Breast epithelium (tissue), 4 donors: ENCODE measurements around the gene INPP5K. TPM values are rescaled to one million over a fixed set of nuclear protein-coding genes. Genes with fewer than 3 reads are reported as not detected.

ENCODE experiments used
- DNase-seq, 2 donors: peaks; one replicate each; pipeline ENCODE4 v3.0.0-alpha.2; 2019; ENCODE audit warnings: low spot score in 2 of 2
- H3K27ac ChIP-seq, 2 donors: fragments of 200-600 bp; sonication (generic) in 1 of 2; one replicate each; pipeline ENCODE4 v1.5.1; 2016 to 2019; ENCODE audit warnings: mild to moderate bottlenecking in 1 of 2
- H3K27me3 ChIP-seq, 2 donors: fragments of 200-600 bp; sonication (generic) in 1 of 2; one replicate each; pipeline versions ENCODE4 v1.5.1 to v1.6.0; 2017 to 2019; ENCODE audit warnings: control low read depth in 1 of 2, mild to moderate bottlenecking in 1 of 2
- H3K36me3 ChIP-seq: fragments of 200-600 bp; one replicate; pipeline ENCODE4 v1.5.1; 2019
- H3K4me1 ChIP-seq, 2 donors: fragments of 200-600 bp; sonication (generic); one replicate each; pipeline ENCODE4 v1.5.1; 2016 to 2019; ENCODE audit warnings: control low read depth in 1 of 2
- H3K4me3 ChIP-seq, 3 donors: fragments of 200-600 bp; sonication (generic); 1 replicate in 2 of 3; 2 replicates in 1 of 3; pipeline ENCODE4 v1.5.1; 2016 to 2019; ENCODE audit warnings: mild to moderate bottlenecking in 3 of 3, moderate library complexity in 2 of 3
- H3K9me3 ChIP-seq, 2 donors: fragments of 200-600 bp; sonication (generic) in 1 of 2; one replicate each; pipeline ENCODE4 v1.5.1; 2016 to 2019; ENCODE audit warnings: control low read depth in 1 of 2
- CTCF ChIP-seq, 3 donors: fragments of 450-650 bp; IDR thresholded peaks; one replicate each; pipeline ENCODE4 v1.5.1; 2016 to 2017; ENCODE audit warnings: antibody characterized with exemption in 3 of 3, mild to moderate bottlenecking in 3 of 3, moderate library complexity in 3 of 3
- POLR2A ChIP-seq: fragments of 450-650 bp; IDR thresholded peaks from one replicate; pipeline ENCODE4 v1.6.1; 2016; ENCODE audit warnings: antibody characterized with exemption, mild to moderate bottlenecking, moderate library complexity
- POLR2AphosphoS5 ChIP-seq, 3 donors: sonication (generic); formaldehyde crosslinking; IDR thresholded peaks; one replicate each; pipeline ENCODE4 v1.6.1; 2017; ENCODE audit warnings: antibody characterized with exemption in 3 of 3
- intact Hi-C: fragments of 100-400 bp; cut with DNase I; formaldehyde crosslinking; loops from one replicate; pipeline ENCODE4 v1.15.1; 2023; ENCODE audit warnings: low total_unique reads
- total RNA-seq, 3 donors: library from RNA; depleted of rRNA; stranded (reverse); fragments of >200 nt; gene quantifications; one replicate each; pipeline ENCODE4 v1.1.0, GENCODE V29; 2016

The INPP5K gene
- total RNA-seq, 3 donors from 2014 or later, result 75.2 to 177 (median 88.8) TPM

DNA sequence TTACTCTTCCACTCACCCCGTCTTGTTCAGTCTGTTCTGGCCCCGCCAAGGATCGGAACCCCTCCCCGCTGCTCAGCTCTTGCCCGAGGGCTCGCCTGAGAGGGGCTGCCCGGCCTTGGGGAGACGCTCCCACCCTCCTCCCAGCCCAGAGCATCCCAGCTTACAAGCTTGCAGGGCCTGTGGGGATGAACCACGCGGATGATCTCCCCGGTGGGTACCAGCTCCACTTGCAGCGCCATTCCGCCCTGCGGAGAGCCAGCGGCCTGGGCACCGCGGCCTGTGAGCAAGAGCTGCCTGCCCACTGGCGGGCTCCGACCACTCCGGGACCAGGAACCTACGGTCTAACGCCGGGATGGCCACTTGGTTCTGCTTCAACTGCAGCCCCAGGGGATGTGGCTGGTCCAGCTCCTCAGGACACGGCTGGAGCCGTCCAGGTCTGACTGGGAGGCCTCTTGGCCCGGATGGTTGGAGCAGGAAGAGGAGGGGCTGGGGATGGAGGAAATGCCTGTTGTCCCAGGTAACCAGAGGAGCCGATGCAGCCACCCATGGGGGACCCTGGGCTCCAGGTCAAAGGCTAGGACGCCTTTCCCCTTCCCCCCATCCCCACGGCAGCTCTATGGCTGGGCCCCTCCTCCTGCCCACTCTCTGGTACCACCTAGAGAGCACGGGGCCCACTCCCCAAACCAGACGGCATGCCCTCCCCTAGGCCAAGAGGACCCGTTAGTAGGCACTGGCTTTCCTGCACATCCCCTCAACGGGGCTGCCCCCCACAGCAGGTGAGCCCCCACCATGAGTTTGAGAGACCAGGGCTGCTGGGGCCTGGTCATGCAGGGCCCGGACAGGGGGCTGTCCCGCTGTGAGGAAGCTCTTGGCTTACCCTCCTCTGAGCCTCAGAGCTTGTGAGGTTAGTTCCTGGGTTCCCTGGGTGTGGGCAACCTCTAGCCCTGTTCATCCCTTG is 23.9 kb downstream of the INPP5K start, which contains the start of gene MYO1C:
Gene MYO1C (minus strand): TSS at position 438 of the 958 bp plus-strand sequence. CDS start 199 bp downstream, at position 239.
- no peaks in the 10 kb centered on the region for H3K9me3 ChIP-seq
- TF ChIP-seq POLR2AphosphoS5 (IDR thresholded peaks at IDR 0.05) (no peak), POLR2A (peak; percentile 1)
- intact Hi-C loops, result no loop called here
- no peaks in the 10 kb centered on the region for H3K36me3 ChIP-seq
- no peak for DNase-seq
- peak within 1 kb of the TSS; percentile 67 to 83 (median 76) for H3K4me3 ChIP-seq
- peaks cover 12 to 17% of the 10 kb centered on the region in 2 donors for H3K4me1 ChIP-seq
- H3K27me3 ChIP-seq, result no peaks in the 10 kb centered on the region
- H3K27ac ChIP-seq, result peak within 1 kb of the TSS; percentile 90 to 96

DNA sequence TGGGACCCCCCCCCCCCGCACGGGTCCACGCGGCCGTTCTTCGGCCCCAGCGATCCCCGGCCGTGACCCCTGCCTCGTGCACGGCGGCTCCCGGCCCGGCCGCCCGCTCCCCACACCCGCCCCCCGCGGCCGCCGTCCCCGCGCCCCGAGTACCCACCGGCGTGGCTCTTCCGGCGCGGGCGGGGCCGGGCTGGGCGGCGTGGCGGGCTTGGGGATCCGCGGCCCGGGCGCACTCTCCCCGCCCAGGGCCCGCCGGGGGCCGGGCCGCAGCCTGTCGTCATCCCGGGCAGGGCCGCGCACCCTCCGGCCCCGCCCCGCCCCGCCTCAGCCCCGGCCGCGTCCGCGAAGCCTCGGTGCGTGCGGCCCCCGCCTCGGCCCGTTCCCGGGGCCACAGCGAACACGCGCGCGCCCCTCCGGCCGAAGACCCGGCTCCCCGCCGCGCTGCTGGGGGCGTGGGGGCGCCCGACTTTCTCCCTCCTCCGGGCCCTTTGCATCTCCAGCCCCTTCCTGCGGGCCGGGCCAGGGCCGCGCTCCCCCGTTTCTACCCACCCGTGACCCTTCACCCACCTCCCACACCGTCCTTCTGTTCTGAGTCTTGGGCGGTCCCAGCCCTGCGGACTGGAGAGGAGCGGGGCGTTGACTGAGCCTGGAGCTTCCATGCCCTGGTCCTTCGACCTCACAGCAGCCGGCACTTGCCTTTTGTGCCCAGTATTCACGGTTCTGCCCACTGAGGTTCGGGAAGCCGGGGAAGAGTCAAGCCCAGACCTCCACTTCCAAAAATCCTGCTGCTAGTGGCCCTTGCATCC is 24.8 kb downstream of the INPP5K start:
- intact Hi-C loops, result no loop called here
- TF ChIP-seq CTCF (IDR thresholded peaks at IDR 0.05), result no peak
- TF ChIP-seq POLR2AphosphoS5 (IDR thresholded peaks at IDR 0.05), result no peak
- TF ChIP-seq POLR2A, result peak; percentile 9
- DNase-seq, result peak in 1 of 2 donors; percentile 37

GRCh38 chr17:1490643-1491442 is 25.6 kb downstream of the INPP5K start:
- intact Hi-C loops, result no loop called here
- H3K27me3 ChIP-seq, result no peaks in the 10 kb centered on the region
- peak overlapping the region; percentile 90 to 96 for H3K27ac ChIP-seq
- H3K4me3 ChIP-seq, result peak overlapping the region; percentile 67 to 83 (median 76)
- H3K4me1 ChIP-seq, result peaks cover 19 to 21% of the 10 kb centered on the region in 2 donors
- DNase-seq, result no peak
- no peaks in the 10 kb centered on the region for H3K36me3 ChIP-seq
- TF ChIP-seq CTCF (IDR thresholded peaks at IDR 0.05), result no peak
- peak; percentile 42 to 61 (median 46) for TF ChIP-seq POLR2AphosphoS5 (IDR thresholded peaks at IDR 0.05)
- TF ChIP-seq POLR2A, result peak; percentile 44
- H3K9me3 ChIP-seq, result no peaks in the 10 kb centered on the region

More for the DNA sequence above, 24.8 kb downstream of the INPP5K start:
- no peaks in the 10 kb centered on the region for H3K36me3 ChIP-seq
- no peaks in the 10 kb centered on the region for H3K9me3 ChIP-seq
- no peaks in the 10 kb centered on the region for H3K27me3 ChIP-seq
- peak overlapping the region; percentile 90 to 96 for H3K27ac ChIP-seq
- H3K4me3 ChIP-seq, result peak overlapping the region; percentile 67 to 83 (median 76)
- peaks cover 19 to 21% of the 10 kb centered on the region in 2 donors for H3K4me1 ChIP-seq

GRCh38 chr17:1488826-1489270 is 27.6 kb downstream of the INPP5K start:
- intact Hi-C loops, result no loop called here
- no peaks in the 10 kb centered on the region for H3K27me3 ChIP-seq
- peak overlapping the region; percentile 96 to 97 for H3K27ac ChIP-seq
- TF ChIP-seq CTCF (IDR thresholded peaks at IDR 0.05), result no peak
- TF ChIP-seq POLR2AphosphoS5 (IDR thresholded peaks at IDR 0.05), result no peak
- no peak for TF ChIP-seq POLR2A
- H3K4me3 ChIP-seq, result peak overlapping the region; percentile 72 to 89 (median 75)
- no peak for DNase-seq
- H3K4me1 ChIP-seq, result peaks cover 14 to 19% of the 10 kb centered on the region in 2 donors
- no peaks in the 10 kb centered on the region for H3K9me3 ChIP-seq
- H3K36me3 ChIP-seq, result no peaks in the 10 kb centered on the region
